Fibroblast of the aortic adventitia (primary cell): ENCODE measurements around the gene FCHO1. TPM values are rescaled to one million over a fixed set of nuclear protein-coding genes. Genes with fewer than 3 reads are reported as not detected.
A peak's percentile ranks its signal among the peaks of the same experiment; 100 is the strongest.

Experiments used
- DNase-seq: peaks from one replicate; pipeline ENCODE4 v3.0.0-alpha.2; 2010; ENCODE audit warnings: low read depth
- H3K4me3 ChIP-seq: 2 replicates; pipeline ENCODE4 v1.5.1; 2011; ENCODE audit warnings: low read depth, mild to moderate bottlenecking, control low read depth, low read length, moderate library complexity
- CTCF ChIP-seq: IDR thresholded peaks from 2 replicates; pipeline ENCODE4 v1.5.1; 2011; ENCODE audit warnings: mild to moderate bottlenecking, low read length, control low read depth, inconsistent platforms; ENCODE audit not compliant: insufficient read depth
- total RNA-seq: library from RNA; depleted of rRNA; stranded (reverse); fragments of >200 nt; gene quantifications from 2 replicates; pipeline ENCODE4 v1.2.3, GENCODE V29; 2012; ENCODE audit warnings: low replicate concordance

The FCHO1 gene
- total RNA-seq, 1 donor: 0.36 TPM

- no peak for DNase-seq
- TF ChIP-seq CTCF: no peak
- H3K4me3 ChIP-seq: no peak overlapping the region
These were observed 75.3 kb downstream of the FCHO1 start for GRCh38 chr19:17826508-17827056.

GRCh38 chr19:17829855-17830566 is 78.7 kb downstream of the FCHO1 start:
- DNase-seq: peak; percentile 22
- H3K4me3 ChIP-seq: peak overlapping the region; percentile 14
- no peak for TF ChIP-seq CTCF

- DNase-seq: peak; percentile 63
- H3K4me3 ChIP-seq: peak overlapping the region; percentile 22
- TF ChIP-seq CTCF: no peak
These were observed 79.5 kb downstream of the FCHO1 start for GRCh38 chr19:17830567-17831418.

GRCh38 chr19:17831419-17831888 is 80.2 kb downstream of the FCHO1 start:
- no peak overlapping the region for H3K4me3 ChIP-seq
- TF ChIP-seq CTCF: no peak
- no peak for DNase-seq

- no peak overlapping the region for H3K4me3 ChIP-seq
- no peak for TF ChIP-seq CTCF
- DNase-seq: no peak
These were observed 81.3 kb downstream of the FCHO1 start for GRCh38 chr19:17832443-17833208.
